ENCODE data around the gene LRRC10.
"Not testable (repeated sequence)": the region's sequence is repeated elsewhere in the genome, so short reads cannot be mapped to it uniquely, and the experiment has no call there.

The LRRC10 gene

DNA sequence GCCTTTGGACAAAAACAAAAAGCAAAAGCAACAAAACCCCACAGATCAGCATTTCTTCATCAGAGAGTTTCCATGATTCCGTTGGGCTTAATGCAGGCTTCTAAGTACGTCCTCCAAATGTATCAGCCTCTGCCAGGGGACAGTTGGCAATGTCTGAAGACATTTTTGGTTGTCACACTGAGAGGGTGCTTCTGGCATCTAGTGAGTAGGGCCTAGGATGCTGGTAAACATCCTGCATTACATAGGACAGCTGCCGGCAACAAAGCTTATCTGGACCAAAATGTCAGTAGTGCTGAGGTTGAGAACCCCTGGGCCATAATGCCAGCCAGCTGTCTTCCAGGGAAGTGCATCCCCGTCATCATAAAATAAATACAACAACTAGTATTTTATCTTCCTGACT is 9.4 kb upstream of the LRRC10 start:
- DNase-seq (ENCODE audit: extremely low read depth in 1 of 2, low read depth in 1 of 2) = no peak

- DNase-seq (ENCODE audit: extremely low read depth in 1 of 2, low read depth in 1 of 2) = no peak
Observed at GRCh38 chr12:69619050-69619449, 8.3 kb upstream of the LRRC10 start.

- no peak for DNase-seq (ENCODE audit: extremely low read depth in 1 of 2, low read depth in 1 of 2)
Observed at GRCh38 chr12:69616025-69616424, 5.3 kb upstream of the LRRC10 start.

DNA sequence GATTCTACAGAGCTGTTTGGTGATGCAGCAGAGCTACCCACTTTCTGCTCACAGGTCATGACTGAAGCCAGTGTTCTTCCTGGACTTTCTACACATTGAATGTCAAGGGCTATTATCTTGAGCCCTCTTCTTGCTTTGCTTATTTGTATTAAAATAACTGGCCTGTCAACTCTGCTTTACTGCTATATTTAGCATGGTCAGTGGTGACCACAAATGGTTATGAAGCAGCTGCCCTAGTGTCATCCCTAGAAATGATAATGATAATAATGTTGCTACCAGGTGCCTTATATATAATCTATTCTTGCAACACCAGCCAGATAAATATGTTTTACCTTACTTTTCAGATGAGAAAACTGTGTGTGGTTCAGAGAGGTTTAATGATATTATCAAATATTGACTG is 2.6 kb upstream of the LRRC10 start:
- DNase-seq (ENCODE audit: extremely low read depth in 1 of 2, low read depth in 1 of 2) = no peak

DNA sequence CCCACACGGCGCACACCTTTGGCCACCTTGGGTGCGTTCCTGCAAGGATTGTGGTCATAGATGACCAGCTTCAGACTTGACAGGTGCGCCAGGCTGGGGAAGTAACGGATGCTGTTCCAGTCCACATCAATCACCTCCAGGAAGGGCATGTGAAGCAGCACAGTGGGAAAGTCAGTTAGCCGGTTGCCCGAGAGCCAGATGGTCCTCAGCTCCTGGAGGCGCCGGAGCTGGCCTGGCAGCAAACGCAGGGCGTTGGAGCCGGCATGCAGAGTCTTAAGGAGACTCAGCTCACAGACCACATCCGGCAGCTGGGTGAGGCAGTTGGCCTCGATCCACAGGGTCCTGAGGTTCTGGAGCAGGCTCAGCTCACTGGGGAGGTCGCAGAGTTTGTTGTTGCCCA is 581 bp downstream of the LRRC10 start:
- DNase-seq (ENCODE audit: extremely low read depth in 1 of 2, low read depth in 1 of 2) = no peak

- no peak for DNase-seq (ENCODE audit: extremely low read depth in 1 of 2, low read depth in 1 of 2)
Observed at GRCh38 chr12:69608114-69608513, 2.6 kb downstream of the LRRC10 start.

DNA sequence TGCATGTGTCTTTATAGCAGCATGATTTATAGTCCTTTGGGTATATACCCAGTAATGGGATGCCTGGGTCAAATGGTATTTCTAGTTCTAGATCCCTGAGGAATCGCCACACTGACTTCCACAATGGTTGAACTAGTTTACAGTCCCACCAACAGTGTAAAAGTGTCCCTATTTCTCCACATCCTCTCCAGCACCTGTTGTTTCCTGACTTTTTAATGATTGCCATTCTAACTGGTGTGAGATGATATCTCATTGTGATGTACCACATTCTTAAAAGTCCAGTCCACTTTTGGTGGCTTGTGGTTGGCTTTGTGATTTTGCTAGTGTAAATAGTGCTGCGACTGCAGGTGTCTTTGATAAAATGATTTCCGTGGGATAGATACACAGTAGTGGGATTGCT is 6.4 kb downstream of the LRRC10 start:
- not testable (repeated sequence) for DNase-seq (ENCODE audit: extremely low read depth in 1 of 2, low read depth in 1 of 2)

- not testable (repeated sequence) for DNase-seq (ENCODE audit: extremely low read depth in 1 of 2, low read depth in 1 of 2)
Observed at GRCh38 chr12:69603556-69603955, 7.2 kb downstream of the LRRC10 start.

- no peak for DNase-seq (ENCODE audit: extremely low read depth in 1 of 2, low read depth in 1 of 2)
Observed at GRCh38 chr12:69602954-69603353, 7.8 kb downstream of the LRRC10 start.

DNA sequence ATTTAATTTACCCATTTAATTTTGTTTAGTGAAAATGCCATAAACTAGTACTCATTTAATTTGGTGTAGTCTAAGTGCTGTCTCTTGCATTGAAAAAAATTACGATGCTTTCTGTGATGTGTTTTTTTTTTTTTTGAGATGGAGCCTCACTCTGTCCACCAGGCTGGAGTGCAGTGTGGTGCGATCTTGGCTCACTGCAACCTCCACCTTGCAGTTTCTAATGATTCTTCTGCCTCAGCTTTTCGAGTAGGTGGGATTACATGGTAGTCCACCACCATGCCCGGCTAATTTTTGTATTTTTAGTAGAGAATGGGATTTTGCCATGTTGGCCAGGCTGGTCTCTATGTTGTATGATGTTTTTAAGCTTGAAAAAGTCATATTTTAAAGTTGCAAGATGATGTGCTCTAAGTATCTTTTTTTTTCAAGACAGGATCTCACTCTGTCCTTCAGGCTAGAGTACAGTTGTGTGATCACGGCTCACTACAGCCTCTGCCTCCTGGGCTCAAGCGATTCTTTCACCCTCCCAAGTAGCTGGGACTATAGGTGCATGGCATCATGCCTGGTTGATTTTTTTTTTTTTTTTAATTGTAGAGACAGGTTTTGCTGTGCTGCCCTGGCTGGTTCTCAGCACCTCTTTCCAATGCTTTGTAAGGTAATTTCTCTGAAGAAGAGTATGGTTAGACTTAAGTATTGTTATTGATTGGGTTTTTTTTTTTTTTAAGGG is 8.6 kb downstream of the LRRC10 start:
- DNase-seq (ENCODE audit: extremely low read depth in 1 of 2, low read depth in 1 of 2) = no peak

DNA sequence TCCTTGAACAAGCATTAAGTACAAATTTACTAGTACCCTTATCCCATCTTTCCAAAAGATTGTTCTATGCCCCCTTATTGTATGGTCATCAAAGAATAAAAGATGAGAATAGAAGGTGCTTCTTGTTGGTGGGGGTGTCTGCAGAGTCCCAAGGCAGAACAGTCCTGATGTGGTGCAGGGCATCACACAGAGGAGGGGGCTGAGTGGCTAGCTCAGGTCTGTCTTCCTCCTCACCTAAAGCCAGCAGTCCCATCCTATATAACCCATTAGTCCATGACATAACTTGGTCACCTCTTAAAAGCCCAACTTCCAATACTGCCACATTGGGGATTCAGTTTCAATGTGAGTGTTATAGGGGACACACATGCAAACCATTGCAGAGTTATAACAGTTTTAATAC is 9.9 kb downstream of the LRRC10 start:
- no peak for DNase-seq (ENCODE audit: extremely low read depth in 1 of 2, low read depth in 1 of 2)

GRCh38 chr12:69598174-69598753 is 12.4 kb downstream of the LRRC10 start:
- no peak for DNase-seq (ENCODE audit: extremely low read depth in 1 of 2, low read depth in 1 of 2)

DNA sequence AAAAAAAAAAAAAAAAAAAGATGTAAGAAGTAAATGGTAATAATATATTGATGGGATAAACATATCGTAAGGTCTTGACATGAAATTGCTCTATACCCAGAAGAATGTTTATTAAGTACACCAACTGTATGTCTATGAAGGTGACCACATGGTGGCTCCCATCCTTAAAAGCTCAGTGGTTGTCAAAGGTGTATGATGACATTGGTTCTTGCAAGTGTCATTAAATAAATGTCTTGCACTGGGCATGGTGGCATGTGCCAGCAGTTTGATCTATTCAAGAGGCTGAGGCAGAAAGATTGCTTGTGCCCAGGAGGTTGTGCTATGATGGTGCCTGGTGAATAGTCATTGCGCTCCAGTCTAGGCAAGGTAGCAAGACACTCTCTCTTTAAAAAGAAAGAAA is 15.0 kb downstream of the LRRC10 start:
- no peak for DNase-seq (ENCODE audit: extremely low read depth in 1 of 2, low read depth in 1 of 2)

- DNase-seq (ENCODE audit: extremely low read depth in 1 of 2, low read depth in 1 of 2) = no peak
Observed at GRCh38 chr12:69589082-69589481, 21.6 kb downstream of the LRRC10 start.

- no peak for DNase-seq (ENCODE audit: extremely low read depth in 1 of 2, low read depth in 1 of 2)
Observed at GRCh38 chr12:69588527-69588926, 22.2 kb downstream of the LRRC10 start.

DNA sequence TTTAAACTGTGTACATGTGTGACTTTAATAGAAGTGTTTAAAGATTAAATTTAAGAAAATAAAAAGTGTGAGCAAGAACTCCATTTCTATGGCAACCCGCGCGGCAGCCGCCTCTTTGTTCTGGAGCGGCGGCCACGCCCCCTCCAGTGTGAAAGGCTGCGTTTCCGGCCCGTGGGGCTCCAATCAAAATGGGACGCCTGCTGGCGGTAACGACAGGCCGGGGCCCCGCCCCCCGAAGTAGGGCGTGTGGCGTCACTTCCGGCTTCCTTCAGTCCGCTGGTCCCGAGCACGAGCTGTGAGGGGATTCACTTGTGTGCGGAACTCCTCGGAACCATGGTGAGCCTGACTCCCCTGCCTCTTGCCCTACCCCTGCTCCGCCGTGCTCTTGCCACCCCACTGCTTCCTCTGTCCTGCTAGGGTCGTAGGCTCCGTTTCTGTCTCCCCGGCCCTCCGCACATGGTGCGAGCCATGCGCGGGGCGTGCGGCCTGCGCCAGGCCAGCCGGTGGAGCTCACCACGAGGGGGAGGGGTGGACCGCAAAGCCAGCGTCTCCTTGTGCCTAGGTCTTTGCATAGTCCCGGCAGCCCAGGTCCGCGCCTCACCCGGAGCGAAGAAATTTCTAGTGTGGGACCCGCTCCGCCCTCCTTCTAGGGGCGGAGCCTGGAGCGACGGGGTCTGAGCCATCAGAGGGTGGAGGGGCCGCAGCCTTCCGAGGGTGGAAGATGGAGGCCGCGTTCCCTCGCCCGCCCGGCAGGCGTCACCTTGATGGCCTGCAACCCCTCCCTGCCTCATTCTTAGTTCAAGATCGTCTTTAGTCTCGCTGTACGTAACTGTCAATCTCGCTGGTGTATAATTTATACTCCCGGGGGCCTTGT is 25.3 kb downstream of the LRRC10 start, which contains the start of gene CCT2:
TSS of gene CCT2 (plus strand) at position 271 of the 874 bp plus-strand sequence. CDS start at position 334, 63 bp downstream.
- DNase-seq (ENCODE audit: extremely low read depth in 1 of 2, low read depth in 1 of 2) = peak; percentile 90 to 96

DNA sequence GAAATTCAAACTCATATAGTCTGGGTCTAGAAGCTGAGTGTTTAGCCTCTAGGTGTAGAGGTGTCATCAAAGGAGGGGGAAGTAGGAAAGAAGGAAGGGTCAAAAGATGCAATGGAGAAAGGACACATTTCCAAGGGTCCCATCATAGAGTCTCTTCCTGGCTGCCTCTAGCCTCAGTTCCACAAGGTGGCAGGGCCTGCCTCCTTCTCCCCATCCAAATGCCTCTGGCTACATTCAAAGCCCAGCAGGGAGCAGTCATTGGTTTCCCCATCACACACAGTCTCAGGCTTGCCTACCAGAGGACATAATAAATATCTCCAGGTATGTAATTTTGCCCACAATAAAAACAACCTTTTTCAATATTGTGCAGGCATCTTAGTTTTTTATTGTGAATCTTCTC is 27.5 kb downstream of the LRRC10 start:
- DNase-seq (ENCODE audit: extremely low read depth in 1 of 2, low read depth in 1 of 2) = no peak

- no peak for DNase-seq (ENCODE audit: extremely low read depth in 1 of 2, low read depth in 1 of 2)
Observed at GRCh38 chr12:69580074-69580473, 30.6 kb downstream of the LRRC10 start.

DNA sequence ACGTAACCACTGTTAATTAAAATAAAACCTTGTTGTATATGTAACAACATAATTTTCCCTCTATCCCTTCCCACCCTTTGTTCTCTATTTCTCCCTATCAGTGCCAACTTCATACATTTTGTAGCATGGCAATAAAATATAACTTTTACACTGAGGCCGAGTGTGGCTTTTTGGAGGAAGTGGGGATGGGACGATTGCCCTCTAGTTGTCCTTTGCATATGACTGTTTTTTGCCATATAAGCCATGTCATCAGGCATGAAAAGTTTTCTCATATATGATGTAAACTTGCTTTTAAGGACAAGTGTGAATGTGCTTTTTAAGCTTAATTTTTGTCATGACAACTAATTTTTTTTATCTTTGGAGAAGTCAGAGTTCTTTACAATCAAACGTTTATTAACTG is 31.7 kb downstream of the LRRC10 start:
- no peak for DNase-seq (ENCODE audit: extremely low read depth in 1 of 2, low read depth in 1 of 2)

DNA sequence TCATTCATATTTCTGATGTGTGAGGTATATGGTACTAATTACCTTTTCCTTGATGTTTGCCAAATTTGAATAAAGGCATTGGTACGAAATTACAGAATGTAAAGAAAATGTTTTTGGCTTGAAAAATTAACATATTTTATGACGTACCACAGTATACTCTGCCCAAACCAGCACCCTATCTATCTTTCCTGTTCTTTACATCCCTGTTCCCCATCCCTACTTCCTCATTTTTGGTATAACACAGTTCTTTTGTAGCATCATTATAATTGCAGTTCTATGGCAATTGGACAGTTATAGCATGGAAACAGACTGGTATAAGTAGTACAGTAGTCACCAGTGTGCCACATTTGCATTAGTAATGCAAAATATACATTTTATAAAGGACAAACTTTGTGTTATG is 32.4 kb downstream of the LRRC10 start:
- DNase-seq (ENCODE audit: extremely low read depth in 1 of 2, low read depth in 1 of 2) = no peak

GRCh38 chr12:69575346-69575745 is 35.4 kb downstream of the LRRC10 start:
- DNase-seq (ENCODE audit: extremely low read depth in 1 of 2, low read depth in 1 of 2) = no peak

All from activated CD8-positive, alpha-beta memory T cell treated with anti-CD3 and anti-CD28 coated beads for 1 hour (primary cell).